Stromal cell of bone marrow (primary cell): Measurements from ENCODE around the gene NEUROG3.

Source experiments
- DNase-seq: peaks from one replicate; pipeline ENCODE4 v3.0.0-alpha.2; 2012; ENCODE audit warnings: low read depth

NEUROG3 gene

GRCh38 chr10:69573056-69573806, at the start of gene NEUROG3:
Gene NEUROG3 (minus strand): TSS chr10:69573422. CDS start chr10:69573043, 379 bp downstream.
- no peak for DNase-seq

GRCh38 chr10:69620625-69621024, 47.4 kb upstream of the NEUROG3 start:
- DNase-seq: no peak

DNA sequence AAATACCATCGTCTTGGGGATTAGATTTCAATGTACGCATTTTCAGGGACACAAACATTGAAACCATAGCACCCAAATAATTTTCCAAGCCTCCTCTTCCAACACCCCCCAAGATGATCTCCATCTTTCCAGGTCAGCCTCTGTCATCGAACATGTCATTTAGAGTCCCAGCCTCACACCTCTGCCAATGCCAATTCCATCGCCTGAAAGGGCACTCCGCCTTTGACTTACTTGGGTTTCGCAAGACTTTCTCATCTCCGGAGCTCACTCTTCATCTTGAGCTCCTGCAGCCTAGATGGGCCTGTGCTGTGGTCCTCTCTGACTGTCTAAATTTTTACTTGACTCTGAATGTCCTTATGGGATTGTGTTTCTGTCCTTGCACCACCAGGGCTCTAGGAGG, 46.4 kb upstream of the NEUROG3 start:
- DNase-seq: no peak

- DNase-seq: no peak
Measured at GRCh38 chr10:69618746-69619145, 45.5 kb upstream of the NEUROG3 start.

GRCh38 chr10:69616358-69616757, 43.1 kb upstream of the NEUROG3 start:
- DNase-seq: no peak

DNA sequence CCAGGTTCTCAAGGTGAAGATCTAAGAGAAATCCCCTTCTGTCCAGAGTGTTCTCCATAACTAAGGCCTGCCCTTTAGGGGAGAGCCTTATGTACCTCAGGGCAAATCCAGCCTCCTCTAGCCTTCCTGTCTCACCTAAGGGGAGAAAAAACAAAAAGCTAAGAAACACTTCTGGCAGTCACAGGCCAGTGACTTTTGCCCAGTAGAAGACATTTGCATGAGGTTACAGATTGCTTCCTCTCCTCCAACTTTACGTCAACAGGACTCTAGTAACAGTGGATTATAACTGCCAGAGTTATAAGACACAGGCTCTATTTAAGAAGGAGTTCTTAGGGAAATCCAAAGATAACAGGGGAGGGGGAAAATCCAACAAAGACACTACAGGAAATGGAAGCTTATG, 40.9 kb upstream of the NEUROG3 start:
- DNase-seq: no peak

GRCh38 chr10:69612760-69613159, 39.5 kb upstream of the NEUROG3 start:
- no peak for DNase-seq

DNA sequence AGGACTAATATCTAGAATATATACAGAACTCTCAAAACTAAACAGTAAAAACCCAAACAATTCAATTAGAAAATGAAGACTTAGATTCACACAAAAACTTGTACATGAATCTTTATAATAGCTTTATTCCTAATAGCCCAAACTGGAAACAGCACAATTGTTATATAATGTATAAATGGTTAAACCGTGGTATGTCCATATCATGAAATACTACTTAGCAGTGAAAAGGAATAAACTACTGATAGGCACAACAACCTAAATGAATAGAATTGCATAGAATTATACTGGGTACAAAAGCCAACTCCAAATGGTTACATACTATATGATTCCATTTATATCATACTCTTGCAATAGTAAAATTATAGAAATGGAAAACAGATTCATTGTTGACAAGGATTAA, 35.9 kb upstream of the NEUROG3 start:
- DNase-seq: no peak

- DNase-seq: no peak
Measured at GRCh38 chr10:69600761-69601330, 27.6 kb upstream of the NEUROG3 start.

GRCh38 chr10:69588358-69588757, 15.1 kb upstream of the NEUROG3 start:
- DNase-seq: no peak

DNA sequence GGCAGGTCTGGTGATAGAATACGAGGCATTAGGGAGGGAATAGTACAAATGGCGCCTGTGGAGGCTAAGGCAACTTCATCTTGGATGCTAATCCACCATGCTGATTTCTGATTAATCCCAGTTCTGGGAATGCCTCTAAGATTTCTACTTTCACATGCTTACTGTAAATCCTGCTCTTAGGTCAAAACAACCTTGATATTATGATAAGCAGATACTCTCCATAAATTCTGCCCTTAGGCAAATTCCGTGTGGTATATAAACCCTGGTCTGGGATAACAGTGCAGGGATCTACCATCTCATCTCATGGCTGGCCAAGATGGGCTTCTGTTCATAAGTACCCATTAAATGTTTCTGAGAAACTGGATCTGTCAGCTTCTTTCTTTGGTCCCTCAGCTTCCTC, 11.4 kb upstream of the NEUROG3 start:
- no peak for DNase-seq

- DNase-seq: no peak
Measured at GRCh38 chr10:69583106-69583505, 9.9 kb upstream of the NEUROG3 start.

DNA sequence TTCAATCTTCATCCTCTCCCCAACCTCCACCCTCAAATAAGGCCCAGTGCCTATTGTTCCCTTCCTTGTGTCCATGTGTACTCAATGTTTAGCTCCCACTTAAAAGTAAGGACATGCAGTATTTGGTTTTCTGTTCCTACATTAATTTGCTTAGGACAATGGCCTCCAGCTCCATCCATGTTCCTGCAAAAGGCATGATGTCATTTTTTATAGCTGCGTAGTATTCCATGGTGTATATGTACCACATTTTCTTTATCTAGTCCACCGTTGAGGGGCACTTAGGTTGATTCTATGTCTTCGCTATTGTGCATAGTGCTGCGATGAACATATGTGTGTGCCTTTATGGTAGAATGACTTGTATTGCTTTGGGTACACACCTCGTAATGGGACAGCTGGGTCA, 7.2 kb upstream of the NEUROG3 start:
- DNase-seq: no peak

GRCh38 chr10:69579464-69580060, 6.3 kb upstream of the NEUROG3 start:
- no peak for DNase-seq

- DNase-seq: no peak
Measured at GRCh38 chr10:69578508-69578991, 5.3 kb upstream of the NEUROG3 start.

GRCh38 chr10:69577268-69578232, 4.3 kb upstream of the NEUROG3 start:
- DNase-seq: no peak

DNA sequence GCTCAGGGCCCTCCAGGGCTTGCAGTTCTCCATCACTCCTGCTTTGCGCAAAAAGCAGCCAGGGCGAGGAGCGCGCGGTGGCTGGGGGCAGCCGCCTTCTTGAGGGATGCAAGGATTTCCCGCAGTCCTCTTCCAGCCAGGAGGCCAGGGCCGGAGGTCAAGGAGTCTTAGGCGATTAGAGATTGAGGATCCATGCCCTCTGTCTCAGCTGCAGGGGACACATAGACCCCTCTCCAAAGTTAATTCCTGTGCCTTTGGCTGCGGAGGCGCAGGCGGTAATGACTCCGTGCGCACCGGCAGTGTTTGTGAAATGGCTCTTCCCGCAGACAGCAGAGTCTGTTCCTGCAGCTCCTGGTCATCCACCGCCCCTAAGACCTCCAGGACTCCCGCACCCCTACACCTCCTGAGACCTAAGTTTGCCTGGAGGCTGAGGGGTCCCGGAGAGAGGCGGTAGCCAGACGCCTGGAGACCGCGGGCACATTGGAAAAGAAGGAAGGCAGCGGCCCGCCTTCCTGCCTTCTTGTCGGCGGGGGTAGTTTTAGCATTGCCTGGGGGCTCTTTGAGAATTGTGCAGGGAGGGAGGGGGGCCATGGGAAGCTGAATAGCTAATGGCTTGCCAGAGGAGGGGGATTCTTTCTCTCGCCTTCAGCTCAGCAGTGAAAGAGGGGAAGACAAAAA, 3.3 kb upstream of the NEUROG3 start:
- DNase-seq: no peak

DNA sequence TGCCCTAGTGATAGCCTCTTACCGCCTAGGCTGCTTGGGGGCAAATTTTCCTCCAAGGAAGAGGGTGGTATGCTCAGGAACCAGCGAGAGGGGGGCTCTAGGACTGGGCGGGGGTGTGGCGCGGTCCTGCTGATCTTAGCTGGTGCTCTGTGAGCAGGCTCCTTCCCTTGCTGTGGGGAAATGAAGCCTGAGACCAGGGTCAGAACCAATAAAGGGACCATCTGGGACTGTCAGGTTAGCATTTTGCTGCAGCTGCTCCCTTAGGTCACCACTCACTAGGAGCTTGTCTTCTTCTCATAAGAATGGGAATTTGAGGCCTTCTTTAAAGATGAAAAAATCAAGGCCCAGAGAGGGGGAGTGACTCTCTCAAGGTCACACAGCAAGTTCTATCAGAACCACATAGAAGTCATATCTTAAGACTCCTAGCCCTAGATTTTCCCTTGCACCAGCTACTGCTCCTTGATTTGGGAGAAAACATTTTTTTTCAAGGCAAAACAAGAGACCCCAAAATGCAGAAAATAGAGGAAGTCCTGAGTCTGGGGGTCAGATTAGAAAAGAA, 2.0 kb upstream of the NEUROG3 start:
- no peak for DNase-seq

DNA sequence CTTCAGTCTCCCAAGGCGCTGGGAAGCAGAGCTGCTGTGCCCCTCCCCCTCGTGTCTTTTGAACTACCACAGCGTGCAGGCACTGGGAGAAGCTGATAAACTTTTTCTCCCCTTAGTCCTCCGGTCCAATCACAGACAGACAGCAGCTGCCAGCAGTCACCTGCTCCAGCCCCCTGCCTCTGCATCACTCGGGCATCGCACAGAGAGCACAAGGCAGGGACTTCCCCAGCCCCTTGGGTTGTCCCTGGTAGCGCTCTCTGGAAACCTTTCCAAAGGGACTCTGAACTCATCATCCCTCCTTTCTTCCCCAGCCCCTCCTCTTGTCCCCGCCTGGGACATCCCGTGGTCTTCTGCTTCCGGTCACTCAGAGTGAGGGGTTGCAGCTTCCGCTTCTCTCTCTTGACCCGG, 1.4 kb upstream of the NEUROG3 start:
- no peak for DNase-seq

DNA sequence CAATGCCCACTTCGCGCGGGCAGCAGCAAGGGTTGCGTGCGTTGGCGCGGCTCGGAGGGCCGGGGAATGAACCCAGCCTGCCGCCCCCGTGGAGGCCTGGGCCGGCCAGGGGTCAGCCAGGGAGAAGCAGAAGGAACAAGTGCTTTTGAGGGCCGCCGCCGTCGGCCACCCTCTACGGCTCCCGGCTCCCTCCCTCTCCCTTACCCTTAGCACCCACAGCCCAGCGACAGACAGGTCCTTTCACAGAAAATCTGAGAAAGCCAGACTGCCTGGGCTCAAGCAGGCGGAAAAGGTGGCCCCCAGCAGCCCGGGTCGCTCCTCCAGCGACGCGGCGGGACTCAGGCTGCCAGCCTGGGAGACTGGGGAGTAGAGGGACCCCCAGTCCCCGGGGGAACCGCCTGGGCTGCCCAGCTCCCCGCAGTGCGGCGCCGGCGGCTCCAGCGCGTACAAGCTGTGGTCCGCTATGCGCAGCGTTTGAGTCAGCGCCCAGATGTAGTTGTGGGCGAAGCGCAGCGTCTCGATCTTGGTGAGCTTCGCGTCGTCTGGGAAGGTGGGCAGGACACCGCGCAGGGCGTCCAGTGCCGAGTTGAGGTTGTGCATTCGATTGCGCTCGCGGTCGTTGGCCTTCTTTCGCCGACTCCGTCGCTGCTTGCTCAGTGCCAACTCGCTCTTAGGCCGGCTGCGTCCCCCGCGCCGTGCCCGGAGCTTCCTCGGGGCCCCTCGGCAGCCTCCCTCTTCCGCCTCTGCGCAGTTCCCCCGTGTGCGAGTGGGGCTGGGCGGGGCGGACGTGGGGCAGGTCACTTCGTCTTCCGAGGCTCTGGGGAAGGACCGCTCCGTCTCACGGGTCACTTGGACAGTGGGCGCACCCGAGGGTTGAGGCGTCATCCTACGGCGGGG, 815 bp downstream of the NEUROG3 start:
- DNase-seq: no peak
